ENCODE measurements around the gene CMBL.

CMBL gene

GRCh38 chr5:10265245-10266109 lies 42.2 kb downstream of the CMBL start:
- Histone ChIP-seq H3K27me3 (ENCODE audit: insufficient read depth, low read length, poor library complexity, severe bottlenecking) (no peaks in the 10 kb centered on the region), H3K36me3 (ENCODE audit: insufficient read depth, low read length) (peaks cover 60% of the 10 kb centered on the region), H3K4me1 (ENCODE audit: insufficient read depth, low read length, poor library complexity, severe bottlenecking) (no peaks in the 10 kb centered on the region), H3K9me3 (ENCODE audit: insufficient read depth, low read depth, low read length) (no peaks in the 10 kb centered on the region), H3K4me2 (ENCODE audit: low read depth, low read length, poor library complexity, severe bottlenecking) (no peak overlapping the region), H3K4me3 (ENCODE audit: low read length, poor library complexity, severe bottlenecking) (no peak overlapping the region), H2AFZ (ENCODE audit: low read length) (no peak overlapping the region), H3K9me2 (replicated peaks; ENCODE audit: low read depth, low read length) (no peaks in the 10 kb centered on the region), H3K9ac (ENCODE audit: low read depth, low read length, poor library complexity, severe bottlenecking) (no peak overlapping the region), H3F3A (ENCODE audit: low read depth) (peaks cover 7% of the 10 kb centered on the region; the same call in 1 of the 2 replicates), H3K79me2 (ENCODE audit: insufficient read depth, low read length) (no peaks in the 10 kb centered on the region), H4K20me1 (ENCODE audit: insufficient read depth, low read length, poor library complexity, severe bottlenecking) (peaks cover 10% of the 10 kb centered on the region)
- no peak for TF ChIP-seq EZH2phosphoT487 (IDR thresholded peaks at IDR 0.05; ENCODE audit: borderline replicate concordance)
- TF ChIP-seq, protein P1, sequence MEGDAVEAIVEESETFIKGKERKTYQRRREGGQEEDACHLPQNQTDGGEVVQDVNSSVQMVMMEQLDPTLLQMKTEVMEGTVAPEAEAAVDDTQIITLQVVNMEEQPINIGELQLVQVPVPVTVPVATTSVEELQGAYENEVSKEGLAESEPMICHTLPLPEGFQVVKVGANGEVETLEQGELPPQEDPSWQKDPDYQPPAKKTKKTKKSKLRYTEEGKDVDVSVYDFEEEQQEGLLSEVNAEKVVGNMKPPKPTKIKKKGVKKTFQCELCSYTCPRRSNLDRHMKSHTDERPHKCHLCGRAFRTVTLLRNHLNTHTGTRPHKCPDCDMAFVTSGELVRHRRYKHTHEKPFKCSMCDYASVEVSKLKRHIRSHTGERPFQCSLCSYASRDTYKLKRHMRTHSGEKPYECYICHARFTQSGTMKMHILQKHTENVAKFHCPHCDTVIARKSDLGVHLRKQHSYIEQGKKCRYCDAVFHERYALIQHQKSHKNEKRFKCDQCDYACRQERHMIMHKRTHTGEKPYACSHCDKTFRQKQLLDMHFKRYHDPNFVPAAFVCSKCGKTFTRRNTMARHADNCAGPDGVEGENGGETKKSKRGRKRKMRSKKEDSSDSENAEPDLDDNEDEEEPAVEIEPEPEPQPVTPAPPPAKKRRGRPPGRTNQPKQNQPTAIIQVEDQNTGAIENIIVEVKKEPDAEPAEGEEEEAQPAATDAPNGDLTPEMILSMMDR (conservative IDR thresholded peaks at IDR 0.05; ENCODE audit: low read length), result no peak

DNA sequence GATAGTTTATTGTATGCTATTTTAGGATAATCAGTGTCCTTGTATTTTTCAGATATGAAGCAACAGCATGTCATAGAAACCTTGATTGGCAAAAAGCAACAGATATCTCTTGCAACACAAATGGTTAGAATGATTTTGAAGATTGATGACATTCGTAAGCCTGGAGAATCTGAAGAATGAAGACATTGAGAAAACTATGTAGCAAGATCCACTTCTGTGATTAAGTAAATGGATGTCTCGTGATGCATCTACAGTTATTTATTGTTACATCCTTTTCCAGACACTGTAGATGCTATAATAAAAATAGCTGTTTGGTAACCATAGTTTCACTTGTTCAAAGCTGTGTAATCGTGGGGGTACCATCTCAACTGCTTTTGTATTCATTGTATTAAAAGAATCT lies 43.1 kb downstream of the CMBL start:
- Histone ChIP-seq H3K4me2 (ENCODE audit: low read depth, low read length, poor library complexity, severe bottlenecking) (no peak overlapping the region), H3K4me1 (ENCODE audit: insufficient read depth, low read length, poor library complexity, severe bottlenecking) (no peaks in the 10 kb centered on the region), H3K4me3 (ENCODE audit: low read length, poor library complexity, severe bottlenecking) (no peak overlapping the region), H3K9ac (ENCODE audit: low read depth, low read length, poor library complexity, severe bottlenecking) (no peak overlapping the region), H3F3A (ENCODE audit: low read depth) (peaks cover 7% of the 10 kb centered on the region; the same call in 1 of the 2 replicates), H3K9me3 (ENCODE audit: insufficient read depth, low read depth, low read length) (no peaks in the 10 kb centered on the region), H3K79me2 (ENCODE audit: insufficient read depth, low read length) (peaks cover under 1% of the 10 kb centered on the region; the same call in 1 of the 2 replicates), H2AFZ (ENCODE audit: low read length) (no peak overlapping the region), H3K9me2 (replicated peaks; ENCODE audit: low read depth, low read length) (no peaks in the 10 kb centered on the region), H3K36me3 (ENCODE audit: insufficient read depth, low read length) (peaks cover 68% of the 10 kb centered on the region), H3K27me3 (ENCODE audit: insufficient read depth, low read length, poor library complexity, severe bottlenecking) (no peaks in the 10 kb centered on the region), H4K20me1 (ENCODE audit: insufficient read depth, low read length, poor library complexity, severe bottlenecking) (peaks cover 17% of the 10 kb centered on the region)
- TF ChIP-seq, protein P1 (conservative IDR thresholded peaks at IDR 0.05; ENCODE audit: low read length), result no peak
- TF ChIP-seq EZH2phosphoT487 (IDR thresholded peaks at IDR 0.05; ENCODE audit: borderline replicate concordance), result no peak

DNA sequence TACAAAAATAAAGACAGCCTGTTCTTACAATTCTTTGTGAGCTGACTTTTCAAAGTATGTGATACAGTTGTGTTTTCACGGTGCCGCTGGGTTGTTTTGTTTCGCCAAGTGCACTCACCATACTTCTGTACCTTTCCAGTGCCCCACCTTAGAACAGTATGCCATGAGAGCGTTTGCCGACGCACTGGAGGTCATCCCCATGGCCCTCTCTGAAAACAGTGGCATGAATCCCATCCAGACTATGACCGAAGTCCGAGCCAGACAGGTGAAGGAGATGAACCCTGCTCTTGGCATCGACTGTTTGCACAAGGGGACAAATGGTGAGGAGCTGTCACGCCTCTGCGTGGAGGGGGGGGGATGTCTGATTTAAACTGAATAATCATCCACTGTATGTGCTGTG lies 44.7 kb downstream of the CMBL start:
- TF ChIP-seq, protein P1 (conservative IDR thresholded peaks at IDR 0.05; ENCODE audit: low read length), result no peak
- TF ChIP-seq EZH2phosphoT487 (IDR thresholded peaks at IDR 0.05; ENCODE audit: borderline replicate concordance), result no peak
- peaks cover 19% of the 10 kb centered on the region for H4K20me1 ChIP-seq (ENCODE audit: insufficient read depth, low read length, poor library complexity, severe bottlenecking)
- H3K4me1 ChIP-seq (ENCODE audit: insufficient read depth, low read length, poor library complexity, severe bottlenecking), result no peaks in the 10 kb centered on the region
- H3K27me3 ChIP-seq (ENCODE audit: insufficient read depth, low read length, poor library complexity, severe bottlenecking), result no peaks in the 10 kb centered on the region
- H3K9me2 ChIP-seq (replicated peaks; ENCODE audit: low read depth, low read length), result no peaks in the 10 kb centered on the region
- H3K4me2 ChIP-seq (ENCODE audit: low read depth, low read length, poor library complexity, severe bottlenecking), result no peak overlapping the region
- no peaks in the 10 kb centered on the region for H3K9me3 ChIP-seq (ENCODE audit: insufficient read depth, low read depth, low read length)
- no peak overlapping the region for H3K9ac ChIP-seq (ENCODE audit: low read depth, low read length, poor library complexity, severe bottlenecking)
- H3K4me3 ChIP-seq (ENCODE audit: low read length, poor library complexity, severe bottlenecking), result no peak overlapping the region
- H3F3A ChIP-seq (ENCODE audit: low read depth), result peaks cover 7% of the 10 kb centered on the region; the same call in 1 of the 2 replicates
- H2AFZ ChIP-seq (ENCODE audit: low read length), result no peak overlapping the region
- peaks cover 84% of the 10 kb centered on the region for H3K36me3 ChIP-seq (ENCODE audit: insufficient read depth, low read length)
- H3K79me2 ChIP-seq (ENCODE audit: insufficient read depth, low read length), result peaks cover 15% of the 10 kb centered on the region; the same call in 1 of the 2 replicates
